ENCODE results near the gene PRICKLE4.

DNA sequence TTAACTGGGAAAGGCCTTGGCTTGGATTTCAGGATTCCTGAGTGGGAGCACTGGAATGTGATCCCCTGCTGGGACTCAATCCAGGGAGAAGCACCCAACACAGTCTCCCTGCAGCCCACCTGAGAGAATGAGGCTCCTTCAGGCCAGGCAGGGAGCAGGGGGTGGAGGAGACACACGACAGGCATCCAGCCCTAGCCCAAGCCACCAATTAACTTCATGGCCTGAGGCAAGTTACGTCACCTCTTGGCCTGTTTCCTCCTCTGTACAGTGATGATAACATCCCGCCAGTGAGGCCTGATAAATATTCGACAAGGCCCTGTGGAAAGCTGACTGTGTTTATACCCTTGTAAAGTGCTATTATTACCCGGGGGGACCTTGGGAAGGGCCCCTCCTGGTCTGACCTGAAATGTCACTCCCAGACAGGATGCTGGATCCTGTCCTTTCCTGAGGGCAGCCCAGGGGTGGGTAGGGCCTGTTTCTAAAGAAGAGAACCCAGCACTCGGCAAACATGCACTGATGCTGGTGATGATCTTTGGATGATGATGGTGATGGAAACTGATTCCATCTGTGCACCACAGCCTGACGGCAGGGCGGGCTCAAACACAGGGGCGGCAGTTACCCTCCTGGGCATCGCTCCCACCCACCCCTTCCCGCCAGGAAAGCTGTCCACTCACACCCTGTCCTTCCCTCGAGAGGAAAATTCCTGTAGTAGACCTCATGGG is 13.3 kb upstream of the PRICKLE4 start:
- no peak for TF ChIP-seq POLR2A (IDR thresholded peaks at IDR 0.05)
- TF ChIP-seq, protein P1, sequence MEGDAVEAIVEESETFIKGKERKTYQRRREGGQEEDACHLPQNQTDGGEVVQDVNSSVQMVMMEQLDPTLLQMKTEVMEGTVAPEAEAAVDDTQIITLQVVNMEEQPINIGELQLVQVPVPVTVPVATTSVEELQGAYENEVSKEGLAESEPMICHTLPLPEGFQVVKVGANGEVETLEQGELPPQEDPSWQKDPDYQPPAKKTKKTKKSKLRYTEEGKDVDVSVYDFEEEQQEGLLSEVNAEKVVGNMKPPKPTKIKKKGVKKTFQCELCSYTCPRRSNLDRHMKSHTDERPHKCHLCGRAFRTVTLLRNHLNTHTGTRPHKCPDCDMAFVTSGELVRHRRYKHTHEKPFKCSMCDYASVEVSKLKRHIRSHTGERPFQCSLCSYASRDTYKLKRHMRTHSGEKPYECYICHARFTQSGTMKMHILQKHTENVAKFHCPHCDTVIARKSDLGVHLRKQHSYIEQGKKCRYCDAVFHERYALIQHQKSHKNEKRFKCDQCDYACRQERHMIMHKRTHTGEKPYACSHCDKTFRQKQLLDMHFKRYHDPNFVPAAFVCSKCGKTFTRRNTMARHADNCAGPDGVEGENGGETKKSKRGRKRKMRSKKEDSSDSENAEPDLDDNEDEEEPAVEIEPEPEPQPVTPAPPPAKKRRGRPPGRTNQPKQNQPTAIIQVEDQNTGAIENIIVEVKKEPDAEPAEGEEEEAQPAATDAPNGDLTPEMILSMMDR (IDR thresholded peaks at IDR 0.05 in 8 of 11, conservative IDR thresholded peaks at IDR 0.05 in 3 of 11), result no peak

Measured in spleen (tissue), 7 donors.